Measurements from ENCODE around the gene REEP3. TPM values are rescaled to one million over a fixed set of nuclear protein-coding genes. Genes with fewer than 3 reads are reported as not detected.

REEP3 gene
- total and polyA plus RNA-seq, 2 donors (not counting 1 experiment from before 2014, with no cell fraction given): 2.2 to 8.8 TPM

GRCh38 chr10:63553473-63553872, 32.3 kb downstream of the REEP3 start:
- Histone ChIP-seq H3K9me3 (ENCODE audit: control extremely low read depth in 1 of 3, control insufficient read depth in 2 of 3, insufficient read depth in 1 of 3, low read length in 2 of 3) (no peaks in the 10 kb centered on the region), H3K4me1 (ENCODE audit: control insufficient read depth in 2 of 2, insufficient read depth in 2 of 2, low read length in 2 of 2) (peaks cover 10 to 12% of the 10 kb centered on the region in 2 donors), H3K9ac (ENCODE audit: low read length) (no peak overlapping the region), H3K27me3 (replicated peaks in 1 of 4; ENCODE audit: control extremely low read depth in 1 of 4, control insufficient read depth in 3 of 4, insufficient read depth in 4 of 4, low read length in 3 of 4) (no peaks in the 10 kb centered on the region), H3K4me3 (ENCODE audit: control extremely low read depth in 1 of 5, extremely low read depth in 1 of 5, insufficient read depth in 1 of 5, low read depth in 2 of 5, low read length in 4 of 5) (no peak overlapping the region), H3K27ac (ENCODE audit: low read length in 2 of 2) (no peak overlapping the region), H4K20me1 (ENCODE audit: control insufficient read depth, insufficient read depth, low read length, poor library complexity, severe bottlenecking) (no peaks in the 10 kb centered on the region), H3K36me3 (replicated peaks in 1 of 2; ENCODE audit: control extremely low read depth in 1 of 2, control insufficient read depth in 1 of 2, extremely low read depth in 1 of 2, insufficient read depth in 2 of 2, low read length in 1 of 2) (no peaks in the 10 kb centered on the region), H2AFZ (ENCODE audit: insufficient read depth, low read depth, low read length, poor library complexity, severe bottlenecking) (no peak overlapping the region), H3K4me2 (replicated peaks; ENCODE audit: low read depth, low read length, poor library complexity, severe bottlenecking) (no peak overlapping the region), H3K79me2 (ENCODE audit: control insufficient read depth, insufficient read depth, low read length) (peaks cover 11% of the 10 kb centered on the region)
- 100% methylated on average over 5 of the region's 6 CpGs for WGBS (ENCODE audit: insufficient coverage)
- H3K27me3 Mint-ChIP-seq: no peaks in the 10 kb centered on the region
- ChIA-PET CTCF (no interaction called here), POLR2A (interaction anchor here (0.7 kb wide), 1 partner anchor 29 kb away, joined by 4 read pairs; no protein-coding TSS in a partner anchor)
- DNase-seq: no peak
- no peak for TF ChIP-seq EZH2 (IDR thresholded peaks at IDR 0.05; ENCODE audit: borderline replicate concordance, insufficient read depth, low read depth, low read length, poor library complexity, severe bottlenecking)
- TF ChIP-seq, protein P1, sequence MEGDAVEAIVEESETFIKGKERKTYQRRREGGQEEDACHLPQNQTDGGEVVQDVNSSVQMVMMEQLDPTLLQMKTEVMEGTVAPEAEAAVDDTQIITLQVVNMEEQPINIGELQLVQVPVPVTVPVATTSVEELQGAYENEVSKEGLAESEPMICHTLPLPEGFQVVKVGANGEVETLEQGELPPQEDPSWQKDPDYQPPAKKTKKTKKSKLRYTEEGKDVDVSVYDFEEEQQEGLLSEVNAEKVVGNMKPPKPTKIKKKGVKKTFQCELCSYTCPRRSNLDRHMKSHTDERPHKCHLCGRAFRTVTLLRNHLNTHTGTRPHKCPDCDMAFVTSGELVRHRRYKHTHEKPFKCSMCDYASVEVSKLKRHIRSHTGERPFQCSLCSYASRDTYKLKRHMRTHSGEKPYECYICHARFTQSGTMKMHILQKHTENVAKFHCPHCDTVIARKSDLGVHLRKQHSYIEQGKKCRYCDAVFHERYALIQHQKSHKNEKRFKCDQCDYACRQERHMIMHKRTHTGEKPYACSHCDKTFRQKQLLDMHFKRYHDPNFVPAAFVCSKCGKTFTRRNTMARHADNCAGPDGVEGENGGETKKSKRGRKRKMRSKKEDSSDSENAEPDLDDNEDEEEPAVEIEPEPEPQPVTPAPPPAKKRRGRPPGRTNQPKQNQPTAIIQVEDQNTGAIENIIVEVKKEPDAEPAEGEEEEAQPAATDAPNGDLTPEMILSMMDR (IDR thresholded peaks at IDR 0.05): no peak
- H3K4me1 Mint-ChIP-seq: peaks cover 25% of the 10 kb centered on the region
- H3K27ac Mint-ChIP-seq: no peak overlapping the region
- no peak overlapping the region for H3K4me3 Mint-ChIP-seq
- intact Hi-C loops (cut with micrococcal nuclease): no loop called here
- ATAC-seq (ENCODE audit: low read depth): no peak
- H3K9me3 Mint-ChIP-seq (ENCODE audit: insufficient read depth): no peaks in the 10 kb centered on the region

- Mint-ChIP-seq H3K27me3 (no peaks in the 10 kb centered on the region), H3K27ac (peak overlapping the region; percentile 79), H3K4me1 (peaks cover 25% of the 10 kb centered on the region), H3K9me3 (ENCODE audit: insufficient read depth) (no peaks in the 10 kb centered on the region), H3K4me3 (peak overlapping the region; percentile 14)
- peak; percentile 76 for DNase-seq
- peak; percentile 97 for ATAC-seq (ENCODE audit: low read depth)
- no peak overlapping the region for H3K9ac ChIP-seq (ENCODE audit: low read length)
- no peak overlapping the region for H3K4me2 ChIP-seq (replicated peaks; ENCODE audit: low read depth, low read length, poor library complexity, severe bottlenecking)
- no peak overlapping the region for H2AFZ ChIP-seq (ENCODE audit: insufficient read depth, low read depth, low read length, poor library complexity, severe bottlenecking)
- H3K4me3 ChIP-seq (ENCODE audit: control extremely low read depth in 1 of 5, extremely low read depth in 1 of 5, insufficient read depth in 1 of 5, low read depth in 2 of 5, low read length in 4 of 5): no peak overlapping the region
- intact Hi-C loops (cut with micrococcal nuclease): no loop called here
- no peaks in the 10 kb centered on the region for H3K27me3 ChIP-seq (replicated peaks in 1 of 4; ENCODE audit: control extremely low read depth in 1 of 4, control insufficient read depth in 3 of 4, insufficient read depth in 4 of 4, low read length in 3 of 4)
- peaks cover 20% of the 10 kb centered on the region for H3K79me2 ChIP-seq (ENCODE audit: control insufficient read depth, insufficient read depth, low read length)
- H3K36me3 ChIP-seq (replicated peaks in 1 of 2; ENCODE audit: control extremely low read depth in 1 of 2, control insufficient read depth in 1 of 2, extremely low read depth in 1 of 2, insufficient read depth in 2 of 2, low read length in 1 of 2): no peaks in the 10 kb centered on the region
- H4K20me1 ChIP-seq (ENCODE audit: control insufficient read depth, insufficient read depth, low read length, poor library complexity, severe bottlenecking): no peaks in the 10 kb centered on the region
- TF ChIP-seq EZH2 (IDR thresholded peaks at IDR 0.05; ENCODE audit: borderline replicate concordance, insufficient read depth, low read depth, low read length, poor library complexity, severe bottlenecking): no peak
- TF ChIP-seq, protein P1 (IDR thresholded peaks at IDR 0.05): no peak
- H3K9me3 ChIP-seq (ENCODE audit: control extremely low read depth in 1 of 3, control insufficient read depth in 2 of 3, insufficient read depth in 1 of 3, low read length in 2 of 3): no peaks in the 10 kb centered on the region
- H3K27ac ChIP-seq (ENCODE audit: low read length in 2 of 2): peak overlapping the region in 1 of 2 donors; percentile 63
- WGBS (ENCODE audit: insufficient coverage): no CpG with 5 or more reads among the region's 2 CpGs
- H3K4me1 ChIP-seq (ENCODE audit: control insufficient read depth in 2 of 2, insufficient read depth in 2 of 2, low read length in 2 of 2): peaks cover 10 to 12% of the 10 kb centered on the region in 2 donors
- POLR2A ChIA-PET: interaction anchor here (0.6 kb wide), 1 partner anchor 1649 kb away, joined by 3 read pairs; no protein-coding TSS in a partner anchor
- CTCF ChIA-PET: interaction anchor here (1.2 kb wide), 1 partner anchor 166 kb away, joined by 6 read pairs; no protein-coding TSS in a partner anchor
Observed at GRCh38 chr10:63554657-63555056, 33.5 kb downstream of the REEP3 start.

Measured in B cell (primary cell).